Right atrium auricular region (tissue), 2 donors: Measurements from ENCODE around the gene CTXND1. TPM values are rescaled to one million over a fixed set of nuclear protein-coding genes. Genes with fewer than 3 reads are reported as not detected.

Source experiments
- DNase-seq: peaks from one replicate; pipeline ENCODE4 v3.0.0-alpha.2; 2019; ENCODE audit warnings: low spot score
- H3K27ac ChIP-seq, 2 donors: fragments of 200-600 bp; sonication (generic); 1 replicate in 1 of 2; 2 replicates in 1 of 2; pipeline ENCODE4 v1.5.1; 2016 to 2019
- H3K27me3 ChIP-seq, 2 donors: fragments of 200-600 bp; sonication (generic); one replicate each; pipeline versions ENCODE4 v1.5.1 to v1.6.0; 2017 to 2019
- H3K36me3 ChIP-seq: fragments of 200-600 bp; sonication (generic); one replicate; pipeline ENCODE4 v1.5.1; 2016
- H3K4me1 ChIP-seq, 2 donors: fragments of 200-600 bp; sonication (generic); one replicate each; pipeline versions ENCODE4 v1.5.1 to v1.6.0; 2017 to 2019
- H3K4me3 ChIP-seq, 2 donors: fragments of 200-600 bp; sonication (generic); 1 replicate in 1 of 2; 2 replicates in 1 of 2; pipeline ENCODE4 v1.5.1; 2017 to 2019; ENCODE audit warnings: mild to moderate bottlenecking in 1 of 2, moderate library complexity in 1 of 2
- H3K9me3 ChIP-seq, 2 donors: fragments of 200-600 bp; sonication (generic); one replicate each; pipeline ENCODE4 v1.5.1; 2019
- total RNA-seq, 2 donors: library from RNA; depleted of rRNA; stranded (reverse); fragments of >200 nt; gene quantifications; one replicate each; pipeline ENCODE4 v1.1.0, GENCODE V29; 2016
- TF ChIP-seq, protein P1 (sequence below), 2 donors: fragments of 200-600 bp; sonication (generic); IDR thresholded peaks; one replicate each; pipeline ENCODE4 v1.5.1; 2019; ENCODE audit warnings: antibody characterized with exemption in 2 of 2

CTXND1 gene
- total RNA-seq, 2 donors from 2014 or later = 0.22 to 0.59 TPM

DNA sequence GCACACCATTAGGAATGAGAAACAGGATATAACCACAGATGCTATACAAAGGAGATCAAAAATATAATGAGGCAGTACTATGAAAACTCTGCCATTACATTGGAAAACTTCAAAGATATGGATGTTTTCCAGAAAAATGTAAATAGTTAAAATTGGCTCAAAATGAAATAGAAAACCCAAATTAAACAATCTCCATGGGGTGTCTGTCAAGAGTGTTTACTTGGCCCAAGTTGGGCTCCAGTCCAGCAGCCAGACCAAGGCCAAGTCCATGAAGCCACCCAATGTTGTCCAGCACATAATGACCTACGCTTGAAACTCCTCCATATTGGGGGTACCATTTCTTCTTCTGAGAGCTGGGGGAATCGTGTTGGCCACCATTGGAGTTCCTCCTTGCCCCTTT, 37.1 kb downstream of the CTXND1 start:
- TF ChIP-seq, protein P1, sequence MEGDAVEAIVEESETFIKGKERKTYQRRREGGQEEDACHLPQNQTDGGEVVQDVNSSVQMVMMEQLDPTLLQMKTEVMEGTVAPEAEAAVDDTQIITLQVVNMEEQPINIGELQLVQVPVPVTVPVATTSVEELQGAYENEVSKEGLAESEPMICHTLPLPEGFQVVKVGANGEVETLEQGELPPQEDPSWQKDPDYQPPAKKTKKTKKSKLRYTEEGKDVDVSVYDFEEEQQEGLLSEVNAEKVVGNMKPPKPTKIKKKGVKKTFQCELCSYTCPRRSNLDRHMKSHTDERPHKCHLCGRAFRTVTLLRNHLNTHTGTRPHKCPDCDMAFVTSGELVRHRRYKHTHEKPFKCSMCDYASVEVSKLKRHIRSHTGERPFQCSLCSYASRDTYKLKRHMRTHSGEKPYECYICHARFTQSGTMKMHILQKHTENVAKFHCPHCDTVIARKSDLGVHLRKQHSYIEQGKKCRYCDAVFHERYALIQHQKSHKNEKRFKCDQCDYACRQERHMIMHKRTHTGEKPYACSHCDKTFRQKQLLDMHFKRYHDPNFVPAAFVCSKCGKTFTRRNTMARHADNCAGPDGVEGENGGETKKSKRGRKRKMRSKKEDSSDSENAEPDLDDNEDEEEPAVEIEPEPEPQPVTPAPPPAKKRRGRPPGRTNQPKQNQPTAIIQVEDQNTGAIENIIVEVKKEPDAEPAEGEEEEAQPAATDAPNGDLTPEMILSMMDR (IDR thresholded peaks at IDR 0.05) = no peak
- no peak for DNase-seq
- no peak overlapping the region for H3K27ac ChIP-seq

DNA sequence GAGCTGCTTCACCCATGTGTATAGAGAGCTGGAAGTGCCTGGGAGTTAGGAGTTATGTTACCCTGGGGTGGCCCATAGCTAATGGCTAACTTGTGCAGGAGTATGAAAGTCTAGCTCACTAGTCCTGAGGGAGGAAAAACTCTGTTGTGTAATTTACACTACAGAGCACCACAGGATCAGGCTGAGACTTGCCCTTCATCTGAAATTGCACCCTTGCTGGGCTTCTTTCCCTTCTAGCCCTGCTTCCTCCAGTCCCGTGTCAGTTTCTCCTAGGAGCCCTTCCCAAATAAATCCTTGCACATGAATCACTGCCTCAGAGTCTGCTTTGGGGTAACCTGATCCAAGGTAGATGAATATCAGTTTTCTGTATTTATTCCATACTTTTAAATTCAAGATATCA, 40.0 kb downstream of the CTXND1 start:
- no peak for DNase-seq
- Histone ChIP-seq H3K4me3 (no peak overlapping the region), H3K27me3 (no peaks in the 10 kb centered on the region), H3K36me3 (no peaks in the 10 kb centered on the region), H3K27ac (no peak overlapping the region), H3K4me1 (no peaks in the 10 kb centered on the region), H3K9me3 (no peaks in the 10 kb centered on the region)
- TF ChIP-seq, protein P1 (IDR thresholded peaks at IDR 0.05) = no peak

More for the DNA sequence above, 37.1 kb downstream of the CTXND1 start:
- Histone ChIP-seq H3K9me3 (no peaks in the 10 kb centered on the region), H3K4me3 (no peak overlapping the region), H3K27me3 (no peaks in the 10 kb centered on the region), H3K4me1 (no peaks in the 10 kb centered on the region), H3K36me3 (no peaks in the 10 kb centered on the region)

DNA sequence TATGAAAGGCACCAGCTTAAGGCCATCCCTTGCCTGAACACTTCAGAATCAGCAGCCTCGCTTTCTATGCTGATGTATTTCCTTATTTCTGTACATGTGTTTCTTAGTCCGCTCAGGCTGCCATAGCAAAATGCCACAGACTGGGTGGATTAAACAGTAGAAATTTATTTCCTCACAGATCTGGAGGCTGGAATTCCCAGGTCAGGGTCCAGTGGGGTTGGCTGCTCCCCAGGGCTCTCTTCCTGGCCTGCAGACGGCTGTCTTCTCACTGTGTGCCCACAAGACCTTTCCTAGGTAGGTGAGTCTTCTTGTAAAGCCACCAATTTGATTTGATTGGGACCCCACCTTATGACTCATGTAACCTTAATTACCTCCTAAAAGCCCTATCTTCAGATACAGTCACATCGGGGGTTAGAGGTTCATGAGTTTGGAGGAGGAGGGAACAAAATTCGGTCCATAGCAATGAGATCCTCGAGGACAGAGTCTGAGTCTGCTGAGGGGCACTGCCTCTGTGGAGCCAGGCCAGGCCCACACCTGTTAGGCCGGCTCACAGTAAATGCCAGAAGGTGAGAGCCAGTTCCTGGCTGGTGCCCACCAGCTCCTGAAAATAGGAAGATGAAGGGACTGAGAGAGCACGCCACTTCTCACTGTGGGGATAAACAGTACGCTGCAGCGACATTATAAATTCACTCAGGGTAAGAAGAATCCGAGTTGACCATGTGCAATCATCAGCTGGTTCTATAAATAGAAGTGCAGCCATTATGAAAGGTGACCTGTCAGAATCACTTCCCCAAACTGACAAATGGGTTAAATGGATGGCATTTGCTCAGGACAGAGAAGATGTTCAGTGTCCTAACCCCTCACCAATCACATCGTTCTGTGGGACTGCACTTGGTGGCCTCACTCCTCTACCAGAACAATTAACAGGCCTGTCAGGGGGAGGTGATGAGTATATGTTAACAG, 41.1 kb downstream of the CTXND1 start:
- DNase-seq = peak; percentile 7
- TF ChIP-seq, protein P1 (IDR thresholded peaks at IDR 0.05) = no peak
- Histone ChIP-seq H3K9me3 (no peaks in the 10 kb centered on the region), H3K27ac (no peak overlapping the region), H3K4me1 (no peaks in the 10 kb centered on the region), H3K36me3 (no peaks in the 10 kb centered on the region), H3K27me3 (no peaks in the 10 kb centered on the region), H3K4me3 (no peak overlapping the region)

DNA sequence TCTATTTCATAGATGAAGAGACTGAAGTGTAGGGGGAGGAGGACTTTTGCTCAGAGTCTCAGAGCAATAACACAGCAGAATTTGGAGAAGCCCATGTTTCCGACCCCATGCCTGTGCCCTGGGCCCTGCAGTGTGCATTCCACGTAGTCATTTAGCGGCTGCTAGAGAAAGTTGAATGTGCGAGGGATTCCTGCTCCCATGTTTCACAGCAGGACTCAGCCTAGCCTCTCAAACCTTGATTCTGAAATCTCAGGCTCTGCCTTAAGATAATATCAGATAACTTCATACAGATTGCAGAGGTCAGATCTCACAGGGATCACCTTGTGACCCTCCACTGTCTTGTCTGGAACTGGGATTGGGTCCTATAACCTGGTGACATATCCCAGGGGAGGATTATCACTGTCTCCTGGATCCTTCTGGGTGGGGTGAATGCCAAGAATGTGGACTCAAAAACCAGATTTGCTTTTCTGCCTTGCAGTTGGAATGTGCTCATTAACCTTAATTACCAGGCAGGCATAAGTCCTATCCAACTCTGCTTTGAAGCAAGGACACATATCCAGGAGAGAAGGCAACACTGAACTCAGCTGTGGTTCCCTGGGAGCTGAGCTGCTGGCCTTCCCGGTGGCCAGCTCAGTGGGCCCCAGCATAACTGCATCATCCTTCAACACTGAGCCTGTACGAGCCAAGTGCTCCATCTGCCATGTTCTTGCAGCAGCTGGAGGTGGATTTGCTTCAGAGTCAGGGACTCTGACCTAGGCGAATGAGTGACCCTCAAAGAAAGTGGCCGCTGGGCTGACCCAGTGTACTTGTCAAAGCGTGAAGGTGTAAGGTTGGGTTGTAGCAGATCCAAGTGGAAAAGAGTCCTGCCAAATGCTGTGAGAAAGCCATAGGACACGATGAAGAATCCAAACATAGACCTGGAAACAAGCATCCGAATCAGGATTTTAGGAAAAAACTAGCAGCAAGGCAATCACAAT, 43.0 kb downstream of the CTXND1 start:
- Histone ChIP-seq H3K4me1 (no peaks in the 10 kb centered on the region), H3K36me3 (no peaks in the 10 kb centered on the region), H3K9me3 (no peaks in the 10 kb centered on the region), H3K4me3 (no peak overlapping the region), H3K27ac (no peak overlapping the region), H3K27me3 (no peaks in the 10 kb centered on the region)
- TF ChIP-seq, protein P1 (IDR thresholded peaks at IDR 0.05) = no peak
- peak; percentile 5 for DNase-seq

DNA sequence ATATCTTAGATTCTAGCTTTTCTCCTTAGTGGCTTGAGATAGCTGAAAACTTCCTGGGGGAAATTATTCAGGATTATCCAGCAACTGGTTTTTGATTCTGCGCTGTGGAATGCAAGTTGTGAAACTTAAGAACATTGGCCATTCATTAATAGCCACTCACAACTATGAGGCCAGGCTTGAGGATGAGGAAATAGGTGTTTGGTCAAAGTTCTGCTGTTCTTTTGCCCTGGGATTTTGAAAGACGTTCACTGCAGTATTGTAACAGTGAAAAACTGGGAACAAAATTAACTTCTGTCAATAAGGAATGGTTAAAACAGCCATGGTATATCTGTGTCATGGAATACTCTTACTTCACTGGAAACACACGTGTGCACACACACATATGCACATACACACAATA, 44.1 kb downstream of the CTXND1 start:
- no peaks in the 10 kb centered on the region for H3K27me3 ChIP-seq
- TF ChIP-seq, protein P1 (IDR thresholded peaks at IDR 0.05) = no peak
- DNase-seq = no peak
- H3K9me3 ChIP-seq = no peaks in the 10 kb centered on the region
- no peaks in the 10 kb centered on the region for H3K4me1 ChIP-seq
- H3K36me3 ChIP-seq = no peaks in the 10 kb centered on the region
- no peak overlapping the region for H3K27ac ChIP-seq
- no peak overlapping the region for H3K4me3 ChIP-seq
